Vagina (tissue), 2 donors: ENCODE measurements around the gene SUPT5H. TPM values are rescaled to one million over a fixed set of nuclear protein-coding genes. Genes with fewer than 3 reads are reported as not detected.

ENCODE experiments used
- DNase-seq, 2 donors: peaks; one replicate each; pipeline ENCODE4 v3.0.0-alpha.2; 2017; ENCODE audit errors: extremely low spot score in 2 of 2
- H3K27ac ChIP-seq: fragments of 200-600 bp; sonication (generic); one replicate; pipeline ENCODE4 v1.5.1; 2019
- H3K27me3 ChIP-seq: fragments of 200-600 bp; sonication (generic); one replicate; pipeline ENCODE4 v1.5.1; 2019
- H3K36me3 ChIP-seq, 2 donors: fragments of 200-600 bp; sonication (generic); one replicate each; pipeline ENCODE4 v1.5.1; 2017 to 2019
- H3K4me1 ChIP-seq: fragments of 200-600 bp; sonication (generic); one replicate; pipeline ENCODE4 v1.5.1; 2019
- H3K4me3 ChIP-seq, 2 donors: fragments of 200-600 bp; sonication (generic); 1 replicate in 1 of 2; 2 replicates in 1 of 2; pipeline ENCODE4 v1.5.1; 2016 to 2019
- H3K9me3 ChIP-seq: fragments of 200-600 bp; sonication (generic); one replicate; pipeline ENCODE4 v1.5.1; 2019
- CTCF ChIP-seq, 3 experiments: fragments of 450-650 bp in 2 of 3; fragments of 200-600 bp in 1 of 3; sonication (generic) in 1 of 3; IDR thresholded peaks; one replicate each; pipeline ENCODE4 v1.5.1; 2017 to 2019; ENCODE audit warnings: antibody characterized with exemption in 3 of 3, mild to moderate bottlenecking in 2 of 3, moderate library complexity in 2 of 3
- POLR2A ChIP-seq, 2 donors: fragments of 450-650 bp; IDR thresholded peaks; one replicate each; pipeline ENCODE4 v1.6.1; 2017; ENCODE audit warnings: antibody characterized with exemption in 2 of 2, mild to moderate bottlenecking in 2 of 2, moderate library complexity in 2 of 2
- POLR2AphosphoS5 ChIP-seq, 2 donors: sonication (generic); formaldehyde crosslinking; IDR thresholded peaks; one replicate each; pipeline ENCODE4 v1.9.0; 2017; ENCODE audit warnings: antibody characterized with exemption in 2 of 2, mild to moderate bottlenecking in 2 of 2, low read depth in 1 of 2; ENCODE audit not compliant: insufficient read depth in 1 of 2
- intact Hi-C: fragments of 100-400 bp; cut with DNase I; formaldehyde crosslinking; loops from one replicate; pipeline ENCODE4 v1.15.1; 2023
- total RNA-seq: library from RNA; depleted of rRNA; stranded (reverse); fragments of >200 nt; gene quantifications from one replicate; pipeline ENCODE4 v1.2.3, GENCODE V29; 2016

The SUPT5H gene
- total RNA-seq, 1 donor from 2014 or later, result 113 TPM

GRCh38 chr19:39412100-39412866 is 33.1 kb upstream of the SUPT5H start, which contains the start of gene PLEKHG2:
PLEKHG2 (plus strand) TSS chr19:39412669; CDS start chr19:39414087, 1,418 bp downstream.
- Histone ChIP-seq H3K27me3 (no peaks in the 10 kb centered on the region), H3K4me3 (peak within 1 kb of the TSS; percentile 97 to 98), H3K9me3 (no peaks in the 10 kb centered on the region), H3K27ac (peak within 1 kb of the TSS; percentile 100), H3K4me1 (peaks cover 55% of the 10 kb centered on the region), H3K36me3 (peaks cover 6 to 23% of the 10 kb centered on the region in 2 donors)
- intact Hi-C loops, result loop anchor here (5.0 kb wide), 1 partner anchor 70 kb away; the partner anchor contains the start of gene SAMD4B
- peak in 1 of 2 donors; percentile 100 for DNase-seq
- TF ChIP-seq CTCF (IDR thresholded peaks at IDR 0.05) (peak; percentile 74 to 89 (median 77)), POLR2A (IDR thresholded peaks at IDR 0.05) (peak in 1 of 2 donors; percentile 45), POLR2AphosphoS5 (IDR thresholded peaks at IDR 0.05; ENCODE audit: insufficient read depth in 1 of 2, low read depth in 1 of 2) (peak; percentile 93 to 97)

GRCh38 chr19:39412867-39413271 is 32.5 kb upstream of the SUPT5H start:
- Histone ChIP-seq H3K36me3 (peaks cover 6 to 24% of the 10 kb centered on the region in 2 donors), H3K4me3 (peak overlapping the region; percentile 92 to 97), H3K27ac (peak overlapping the region; percentile 100), H3K27me3 (no peaks in the 10 kb centered on the region), H3K4me1 (peaks cover 55% of the 10 kb centered on the region), H3K9me3 (no peaks in the 10 kb centered on the region)
- TF ChIP-seq CTCF (IDR thresholded peaks at IDR 0.05) (no peak), POLR2AphosphoS5 (IDR thresholded peaks at IDR 0.05; ENCODE audit: insufficient read depth in 1 of 2, low read depth in 1 of 2) (no peak), POLR2A (IDR thresholded peaks at IDR 0.05) (no peak)
- peak in 1 of 2 donors; percentile 95 for DNase-seq
- intact Hi-C loops, result loop anchor here (5.0 kb wide), 1 partner anchor 71 kb away; the partner anchor contains the start of gene SAMD4B

- H3K4me1 ChIP-seq, result peaks cover 55% of the 10 kb centered on the region
- H3K9me3 ChIP-seq, result no peaks in the 10 kb centered on the region
- TF ChIP-seq CTCF (IDR thresholded peaks at IDR 0.05), result no peak
- peak in 1 of 2 donors; percentile 20 for TF ChIP-seq POLR2A (IDR thresholded peaks at IDR 0.05)
- TF ChIP-seq POLR2AphosphoS5 (IDR thresholded peaks at IDR 0.05; ENCODE audit: insufficient read depth in 1 of 2, low read depth in 1 of 2), result peak in 1 of 2 donors; percentile 4
- peaks cover 3 to 23% of the 10 kb centered on the region in 2 donors for H3K36me3 ChIP-seq
- no peaks in the 10 kb centered on the region for H3K27me3 ChIP-seq
- peak overlapping the region; percentile 92 to 97 for H3K4me3 ChIP-seq
- intact Hi-C loops, result loop anchor here (5.0 kb wide), 1 partner anchor 71 kb away; the partner anchor contains the start of gene SAMD4B
- no peak for DNase-seq
- peak overlapping the region; percentile 100 for H3K27ac ChIP-seq
These were observed 32.0 kb upstream of the SUPT5H start for GRCh38 chr19:39413272-39413910.

- Histone ChIP-seq H3K27ac (peak overlapping the region; percentile 100), H3K9me3 (no peaks in the 10 kb centered on the region), H3K4me1 (peaks cover 55% of the 10 kb centered on the region), H3K27me3 (no peaks in the 10 kb centered on the region), H3K36me3 (peaks cover 0 to 23% of the 10 kb centered on the region in 2 donors), H3K4me3 (peak overlapping the region; percentile 92 to 97)
- intact Hi-C loops, result loop anchor here (5.0 kb wide), 1 partner anchor 72 kb away; the partner anchor contains the start of gene SAMD4B
- peak in 1 of 2 donors; percentile 36 for TF ChIP-seq POLR2AphosphoS5 (IDR thresholded peaks at IDR 0.05; ENCODE audit: insufficient read depth in 1 of 2, low read depth in 1 of 2)
- no peak for TF ChIP-seq CTCF (IDR thresholded peaks at IDR 0.05)
- no peak for TF ChIP-seq POLR2A (IDR thresholded peaks at IDR 0.05)
- DNase-seq, result no peak
These were observed 31.3 kb upstream of the SUPT5H start for GRCh38 chr19:39413911-39414608.
